GM12878 (cell line): Measurements from ENCODE around the gene ITIH5. TPM values are rescaled to one million over a fixed set of nuclear protein-coding genes. Genes with fewer than 3 reads are reported as not detected.

Experiments used
- ATAC-seq: fragments of 200-7000 bp; cut with Tn5 transposase; 3 replicates; pipeline ENCODE4 v1.9.1; 2020; ENCODE audit warnings: mild to moderate bottlenecking, moderate library complexity
- BruUV-seq: library from RNA; stranded (reverse); fragments of 400-500 nt; replicated peaks from 2 replicates; lab custom pipeline; 2021; lab: Mats Ljungman, UMichigan
- CTCF ChIA-PET: fragments of 300-600 bp; sonication (Branson Sonifier 250); formaldehyde crosslinking; extraction: SDS; loops from one replicate; lab custom pipeline; 2021; ENCODE audit warnings: inconsistent platforms; lab: Yijun Ruan, JAX
- POLR2A ChIA-PET: fragments of 350-600 bp; formaldehyde crosslinking; extraction: SDS; loops from one replicate; lab custom pipeline; 2021; ENCODE audit warnings: inconsistent platforms; lab: Charles Lee
- RAD21 ChIA-PET: fragments of 300-600 bp; sonication (Branson Sonifier 250); formaldehyde crosslinking; loops from one replicate; lab custom pipeline; 2023; ENCODE audit warnings: antibody characterized with exemption; ENCODE audit not compliant: unreplicated experiment; lab: Charles Lee
- SMC1A ChIA-PET: fragments of 300-600 bp; sonication (Branson Sonifier 250); formaldehyde crosslinking; loops from one replicate; lab custom pipeline; 2023; ENCODE audit not compliant: unreplicated experiment, uncharacterized antibody; lab: Charles Lee
- DNase-seq: peaks from one replicate; pipeline ENCODE4 v3.0.0-alpha.2; 2011; ENCODE audit warnings: low read depth, low spot score
- FAIRE-seq: peaks from 3 replicates; lab custom pipeline; 2011; peaks lifted over from hg19 to GRCh38; lab: Jason Lieb, UNC
- H2AFZ ChIP-seq: 2 replicates; pipeline ENCODE4 v1.6.0; 2011; ENCODE audit warnings: low read depth, low read length, control low read depth; ENCODE audit not compliant: control insufficient read depth
- H3K27ac ChIP-seq: 2 replicates; pipeline ENCODE4 v1.5.1; 2011; ENCODE audit warnings: control low read depth; ENCODE audit not compliant: control insufficient read depth, insufficient read depth
- H3K27me3 ChIP-seq, 2 experiments: replicated peaks in 1 of 2; 2 replicates each; pipeline versions ENCODE4 v1.6.0 to v1.6.1; 2011; ENCODE audit warnings: low read length in 1 of 2; ENCODE audit not compliant: control insufficient read depth in 2 of 2, insufficient read depth in 2 of 2
- H3K36me3 ChIP-seq, 2 experiments: 2 replicates each; pipeline ENCODE4 v1.5.1; 2011; ENCODE audit warnings: low read length in 1 of 2; ENCODE audit not compliant: control insufficient read depth in 2 of 2, insufficient read depth in 2 of 2
- H3K4me1 ChIP-seq: 2 replicates; pipeline ENCODE4 v1.6.1; 2011; ENCODE audit warnings: mild to moderate bottlenecking, low read length, moderate library complexity, mixed read lengths; ENCODE audit not compliant: control insufficient read depth, insufficient read depth
- H3K4me2 ChIP-seq: 2 replicates; pipeline ENCODE4 v1.6.0; 2011; ENCODE audit warnings: control low read depth; ENCODE audit not compliant: control insufficient read depth, insufficient read depth
- H3K4me3 ChIP-seq: fragments of 200-600 bp; sonication (generic); 2 replicates; pipeline ENCODE4 v1.5.1; 2016
- H3K79me2 ChIP-seq: 2 replicates; pipeline ENCODE4 v1.6.0; 2011; ENCODE audit warnings: low read length; ENCODE audit not compliant: control insufficient read depth, insufficient read depth
- H3K9ac ChIP-seq: 2 replicates; pipeline ENCODE4 v1.8.0; 2011; ENCODE audit warnings: low read length, control low read depth, mixed read lengths; ENCODE audit not compliant: control insufficient read depth, insufficient read depth
- H3K9me3 ChIP-seq: replicated peaks from 3 replicates; pipeline ENCODE4 v1.5.1; 2011; ENCODE audit warnings: mild to moderate bottlenecking, low read length; ENCODE audit not compliant: control insufficient read depth, insufficient read depth
- H4K20me1 ChIP-seq: 2 replicates; pipeline ENCODE4 v1.6.0; 2011; ENCODE audit not compliant: control insufficient read depth, insufficient read depth
- CBX5 ChIP-seq: sonication (generic); IDR thresholded peaks from 2 replicates; pipeline ENCODE4 v1.6.1; 2016; ENCODE audit warnings: low read depth, moderate library complexity, mild to moderate bottlenecking, inconsistent platforms
- CHD4 ChIP-seq: fragments of 200-600 bp; sonication (generic); IDR thresholded peaks from 2 replicates; pipeline ENCODE4 v1.6.1; 2016; ENCODE audit warnings: mild to moderate bottlenecking
- EZH2 ChIP-seq: IDR thresholded peaks from 2 replicates; pipeline ENCODE4 v1.6.1; 2012; ENCODE audit warnings: low read depth, mild to moderate bottlenecking, control low read depth, inconsistent platforms, low read length, borderline replicate concordance; ENCODE audit not compliant: control insufficient read depth
- JUND ChIP-seq: IDR thresholded peaks from 2 replicates; pipeline ENCODE4 v1.6.1; 2012; ENCODE audit warnings: low read depth, mild to moderate bottlenecking, low read length, improper control_type of control experiment, moderate library complexity
- POU2F2 ChIP-seq: IDR thresholded peaks from 3 replicates; pipeline ENCODE4 v1.6.1; 2011; ENCODE audit warnings: low read depth, mild to moderate bottlenecking, low read length, borderline replicate concordance
- RAD51 ChIP-seq: fragments of 450-650 bp; IDR thresholded peaks from 2 replicates; pipeline ENCODE4 v1.6.1; 2016; ENCODE audit warnings: moderate library complexity, mild to moderate bottlenecking, inconsistent platforms
- RB1 ChIP-seq: fragments of 450-650 bp; formaldehyde crosslinking; IDR thresholded peaks from 2 replicates; pipeline ENCODE4 v1.6.1; 2017; ENCODE audit warnings: mild to moderate bottlenecking, borderline replicate concordance
- SMAD1 ChIP-seq: fragments of 450-650 bp; IDR thresholded peaks from 2 replicates; pipeline ENCODE4 v1.6.1; 2018; ENCODE audit warnings: mild to moderate bottlenecking, low read depth; ENCODE audit not compliant: partially characterized antibody
- SMC3 ChIP-seq: IDR thresholded peaks from 2 replicates; pipeline ENCODE4 v1.6.1; 2011; ENCODE audit warnings: low read length, improper control_type of control experiment, borderline replicate concordance
- TAF1 ChIP-seq: IDR thresholded peaks from 2 replicates; pipeline ENCODE4 v1.6.1; 2011; ENCODE audit warnings: mild to moderate bottlenecking, low read depth, low read length, borderline replicate concordance
- WGBS: methylation state at CpG from one replicate; pipeline ENCODE4 v1.1.6; 2016; ENCODE audit warnings: low lambda C conversion rate; ENCODE audit not compliant: insufficient replicate concordance, insufficient coverage; ENCODE audit errors: missing lambda C conversion rate; 5-methylcytosine and 5-hydroxymethylcytosine counted together
- in situ Hi-C: fragments of 300-500 bp; cut with MboI; formaldehyde crosslinking; loops from 9 replicates; pipeline ENCODE4 v1.14.3; 2018; ENCODE audit warnings: mixed read lengths
- intact Hi-C: fragments of 100-400 bp; cut with micrococcal nuclease; formaldehyde crosslinking; loops from one replicate; pipeline ENCODE4 v1.14.2; 2022; ENCODE audit not compliant: unreplicated experiment
- polyA plus RNA-seq, 11 experiments: library from polyadenylated mRNA; depleted of rRNA in 4 of 11; unstranded in 6 of 11; stranded (reverse) in 5 of 11; fragments of >200 nt; fragmentation: Nextera tagmentation in 4 of 11; fragmentation: Illumina TruSeq in 1 of 11; extraction: Ambion mirVana in 4 of 11; extraction: Trizol in 1 of 11; gene quantifications; 1 replicate in 1 of 11; 2 replicates in 10 of 11; pipeline versions ENCODE4 v1.2.1 to v1.2.3, GENCODE V29; 2011 to 2016; ENCODE audit warnings: inconsistent platforms in 2 of 11, missing spikeins in 2 of 11, low read depth in 1 of 11
- total RNA-seq, 4 experiments: library from RNA; depleted of rRNA in 3 of 4; stranded (reverse); fragments of >200 nt in 3 of 4; fragmentation: Illumina TruSeq in 1 of 4; extraction: Trizol in 1 of 4; gene quantifications; 2 replicates each; pipeline versions ENCODE4 v1.2.1 to v1.2.3, GENCODE V29; 2013 to 2021
- TF ChIP-seq, protein P1 (sequence below): IDR thresholded peaks from 2 replicates; pipeline ENCODE4 v1.6.1; 2012; ENCODE audit warnings: low read length, inconsistent platforms
- TF ChIP-seq, protein P2 (sequence below): fragments of 450-650 bp; IDR thresholded peaks from 2 replicates; pipeline ENCODE4 v1.6.1; 2018; ENCODE audit warnings: mild to moderate bottlenecking, low read depth, moderate library complexity; ENCODE audit not compliant: partially characterized antibody

Gene ITIH5
- total and polyA plus RNA-seq, 10 of the 15 experiments (the other 5 are each of a cell fraction or from before 2014, with no cell fraction given) = 0.14 to 0.43 (median 0.21) TPM; not detected in 7

DNA sequence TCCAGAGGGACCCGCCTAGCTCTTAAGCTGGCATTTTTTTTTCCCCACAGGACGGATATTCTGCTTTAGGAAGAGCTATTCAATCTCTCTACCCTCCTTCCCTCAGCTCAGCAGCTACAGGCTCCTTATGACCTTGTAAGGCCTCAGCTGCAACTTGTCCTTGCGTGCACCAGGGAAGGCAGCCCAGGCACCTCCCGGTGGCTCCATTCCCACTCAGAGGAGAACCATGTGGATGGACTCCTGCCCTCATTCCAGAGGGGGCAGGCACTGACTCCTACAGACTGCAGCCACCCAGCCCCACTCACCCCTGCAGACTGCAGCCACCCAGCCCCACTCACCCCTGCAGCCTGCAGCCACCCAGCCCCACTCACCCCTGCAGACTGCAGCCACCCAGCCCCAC, 73.7 kb downstream of the ITIH5 start:
- DNase-seq (no peak), ATAC-seq (no peak), FAIRE-seq (no peak)
- intact Hi-C loops = no loop called here
- H3K4me2 ChIP-seq = no peak overlapping the region
- 53% methylated on average over 4 of the region's 4 CpGs for WGBS
- ChIA-PET SMC1A (no interaction called here), POLR2A (no interaction called here), CTCF (no interaction called here), RAD21 (interaction anchor here (0.9 kb wide), 1 partner anchor 59 kb away, joined by 3 read pairs; no protein-coding TSS in a partner anchor)
- peaks cover 0 to 1% of the 10 kb centered on the region in 2 experiments; a peak in 1 of 4 replicates for H3K27me3 ChIP-seq
- no peak overlapping the region for H2AFZ ChIP-seq
- H3K36me3 ChIP-seq = no peaks in the 10 kb centered on the region
- H3K27ac ChIP-seq = no peak overlapping the region
- H3K79me2 ChIP-seq = no peaks in the 10 kb centered on the region
- H3K4me1 ChIP-seq = no peaks in the 10 kb centered on the region
- no peak overlapping the region for H3K4me3 ChIP-seq
- in situ Hi-C loops = no loop called here
- H3K9ac ChIP-seq = no peak overlapping the region
- no TSS peak for BruUV-seq
- H4K20me1 ChIP-seq = no peaks in the 10 kb centered on the region
- no peak for TF ChIP-seq JUND
- TF ChIP-seq, protein P1, sequence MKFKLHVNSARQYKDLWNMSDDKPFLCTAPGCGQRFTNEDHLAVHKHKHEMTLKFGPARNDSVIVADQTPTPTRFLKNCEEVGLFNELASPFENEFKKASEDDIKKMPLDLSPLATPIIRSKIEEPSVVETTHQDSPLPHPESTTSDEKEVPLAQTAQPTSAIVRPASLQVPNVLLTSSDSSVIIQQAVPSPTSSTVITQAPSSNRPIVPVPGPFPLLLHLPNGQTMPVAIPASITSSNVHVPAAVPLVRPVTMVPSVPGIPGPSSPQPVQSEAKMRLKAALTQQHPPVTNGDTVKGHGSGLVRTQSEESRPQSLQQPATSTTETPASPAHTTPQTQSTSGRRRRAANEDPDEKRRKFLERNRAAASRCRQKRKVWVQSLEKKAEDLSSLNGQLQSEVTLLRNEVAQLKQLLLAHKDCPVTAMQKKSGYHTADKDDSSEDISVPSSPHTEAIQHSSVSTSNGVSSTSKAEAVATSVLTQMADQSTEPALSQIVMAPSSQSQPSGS = no peak
- TF ChIP-seq EZH2 = no peak
- TF ChIP-seq, all 136 proteins: peak for 0
- H3K9me3 ChIP-seq = no peaks in the 10 kb centered on the region

DNA sequence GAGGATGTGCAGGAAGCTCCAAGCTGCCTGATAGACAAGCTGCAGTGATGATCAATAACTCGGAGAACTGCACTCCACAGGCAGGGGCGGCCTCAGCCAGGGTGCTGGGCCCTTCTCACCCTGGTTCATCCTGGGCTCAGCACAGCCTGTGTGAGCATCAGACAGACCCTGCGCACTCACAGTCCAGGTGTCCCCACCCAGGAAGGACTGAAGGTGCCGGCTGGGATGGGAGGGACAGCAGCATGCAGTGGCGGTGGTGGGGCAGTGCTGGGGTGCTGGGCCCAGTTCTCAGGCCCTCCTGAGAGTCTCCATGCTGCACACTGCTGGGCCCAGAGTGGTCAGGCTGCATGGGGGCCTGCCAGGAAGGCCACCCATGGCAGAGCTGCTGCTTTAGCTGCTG, 74.1 kb downstream of the ITIH5 start:
- FAIRE-seq (no peak), ATAC-seq (peak; percentile 39), DNase-seq (no peak)
- no peak overlapping the region for H3K4me3 ChIP-seq
- H3K36me3 ChIP-seq = no peaks in the 10 kb centered on the region
- SMC1A ChIA-PET = no interaction called here
- H3K27ac ChIP-seq = no peak overlapping the region
- H3K9ac ChIP-seq = no peak overlapping the region
- RAD21 ChIA-PET = interaction anchor here (0.9 kb wide), 1 partner anchor 58 kb away, joined by 3 read pairs; no protein-coding TSS in a partner anchor
- 85% methylated on average over 5 of the region's 5 CpGs for WGBS
- CTCF ChIA-PET = no interaction called here
- in situ Hi-C loops (no loop called here), intact Hi-C loops (no loop called here)
- no peaks in the 10 kb centered on the region for H3K9me3 ChIP-seq
- no peak overlapping the region for H3K4me2 ChIP-seq
- POLR2A ChIA-PET = no interaction called here
- no peaks in the 10 kb centered on the region for H4K20me1 ChIP-seq
- H3K27me3 ChIP-seq = peaks cover 0 to 1% of the 10 kb centered on the region in 2 experiments; a peak in 1 of 4 replicates
- H3K79me2 ChIP-seq = no peaks in the 10 kb centered on the region
- no peak overlapping the region for H2AFZ ChIP-seq
- H3K4me1 ChIP-seq = no peaks in the 10 kb centered on the region
- BruUV-seq = no TSS peak
- TF ChIP-seq, protein P2, sequence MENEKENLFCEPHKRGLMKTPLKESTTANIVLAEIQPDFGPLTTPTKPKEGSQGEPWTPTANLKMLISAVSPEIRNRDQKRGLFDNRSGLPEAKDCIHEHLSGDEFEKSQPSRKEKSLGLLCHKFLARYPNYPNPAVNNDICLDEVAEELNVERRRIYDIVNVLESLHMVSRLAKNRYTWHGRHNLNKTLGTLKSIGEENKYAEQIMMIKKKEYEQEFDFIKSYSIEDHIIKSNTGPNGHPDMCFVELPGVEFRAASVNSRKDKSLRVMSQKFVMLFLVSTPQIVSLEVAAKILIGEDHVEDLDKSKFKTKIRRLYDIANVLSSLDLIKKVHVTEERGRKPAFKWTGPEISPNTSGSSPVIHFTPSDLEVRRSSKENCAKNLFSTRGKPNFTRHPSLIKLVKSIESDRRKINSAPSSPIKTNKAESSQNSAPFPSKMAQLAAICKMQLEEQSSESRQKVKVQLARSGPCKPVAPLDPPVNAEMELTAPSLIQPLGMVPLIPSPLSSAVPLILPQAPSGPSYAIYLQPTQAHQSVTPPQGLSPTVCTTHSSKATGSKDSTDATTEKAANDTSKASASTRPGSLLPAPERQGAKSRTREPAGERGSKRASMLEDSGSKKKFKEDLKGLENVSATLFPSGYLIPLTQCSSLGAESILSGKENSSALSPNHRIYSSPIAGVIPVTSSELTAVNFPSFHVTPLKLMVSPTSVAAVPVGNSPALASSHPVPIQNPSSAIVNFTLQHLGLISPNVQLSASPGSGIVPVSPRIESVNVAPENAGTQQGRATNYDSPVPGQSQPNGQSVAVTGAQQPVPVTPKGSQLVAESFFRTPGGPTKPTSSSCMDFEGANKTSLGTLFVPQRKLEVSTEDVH = no peak
- TF ChIP-seq CHD4 (no peak), SMC3 (no peak), POU2F2 (no peak), SMAD1 (no peak), RB1 (no peak), TAF1 (no peak), RAD51 (no peak), CBX5 (no peak)
